IMR-90 (cell line): ENCODE data around the gene AHSG. TPM values are rescaled to one million over a fixed set of nuclear protein-coding genes. Genes with fewer than 3 reads are reported as not detected.

Source experiments
- ATAC-seq: fragments of 200-7000 bp; cut with Tn5 transposase; 2 replicates; pipeline ENCODE4 v1.9.1; 2020; ENCODE audit warnings: low read depth, mild to moderate bottlenecking, moderate library complexity
- BruUV-seq: library from RNA; stranded (reverse); fragments of 400-500 nt; replicated peaks from 2 replicates; lab custom pipeline; 2021; lab: Mats Ljungman, UMichigan
- CTCF ChIA-PET: fragments of 300-600 bp; formaldehyde crosslinking; extraction: SDS; loops from one replicate; lab custom pipeline; 2021; ENCODE audit warnings: antibody characterized with exemption; lab: Yijun Ruan, JAX
- POLR2A ChIA-PET: fragments of 300-600 bp; sonication (Branson Sonifier 250); formaldehyde crosslinking; loops from one replicate; lab custom pipeline; 2022; ENCODE audit warnings: antibody characterized with exemption; ENCODE audit not compliant: unreplicated experiment; lab: Charles Lee
- DNase-seq: peaks from one replicate; pipeline ENCODE4 v3.0.0; 2013
- H2AFZ ChIP-seq: replicated peaks from 2 replicates; pipeline ENCODE3; 2013; ENCODE audit warnings: low read length, mild to moderate bottlenecking; ENCODE audit not compliant: poor library complexity
- H2AK5ac ChIP-seq: 2 replicates; pipeline ENCODE4 v1.6.1; 2013; ENCODE audit warnings: low read depth, low read length, inconsistent platforms
- H2AK9ac ChIP-seq: replicated peaks from 2 replicates; pipeline ENCODE3; 2013; ENCODE audit warnings: mild to moderate bottlenecking, low read depth, low read length, moderate library complexity; ENCODE audit not compliant: poor library complexity
- H2BK120ac ChIP-seq: 2 replicates; pipeline ENCODE4 v1.6.1; 2013; ENCODE audit warnings: low read depth, low read length, inconsistent platforms
- H2BK15ac ChIP-seq: 3 replicates; pipeline ENCODE4 v1.6.1; 2013; ENCODE audit warnings: low read depth, low read length, inconsistent platforms
- H2BK20ac ChIP-seq: 2 replicates; pipeline ENCODE4 v1.6.1; 2013; ENCODE audit warnings: low read depth, mild to moderate bottlenecking, inconsistent platforms, low read length, moderate library complexity
- H2BK5ac ChIP-seq: 2 replicates; pipeline ENCODE4 v1.6.1; 2013; ENCODE audit warnings: mild to moderate bottlenecking, low read depth, low read length, inconsistent platforms; ENCODE audit not compliant: poor library complexity, severe bottlenecking
- H3K14ac ChIP-seq: replicated peaks from 2 replicates; pipeline ENCODE4 v1.6.1; 2013; ENCODE audit warnings: low read depth, low read length, inconsistent platforms
- H3K18ac ChIP-seq: 2 replicates; pipeline ENCODE4 v1.6.1; 2013; ENCODE audit warnings: low read depth, low read length, control low read depth
- H3K23ac ChIP-seq: 2 replicates; pipeline ENCODE4 v1.6.1; 2013; ENCODE audit warnings: low read depth, low read length, inconsistent platforms
- H3K27ac ChIP-seq: 2 replicates; pipeline ENCODE4 v1.5.1; 2013; ENCODE audit warnings: mild to moderate bottlenecking, control low read depth, low read length; ENCODE audit not compliant: insufficient read depth
- H3K27me3 ChIP-seq: 2 replicates; pipeline ENCODE4 v1.6.1; 2013; ENCODE audit warnings: low read length; ENCODE audit not compliant: control insufficient read depth, insufficient read depth
- H3K36me3 ChIP-seq: 2 replicates; pipeline ENCODE4 v1.6.1; 2013; ENCODE audit warnings: low read length, mixed read lengths; ENCODE audit not compliant: control insufficient read depth, insufficient read depth
- H3K4ac ChIP-seq: 2 replicates; pipeline ENCODE4 v1.6.1; 2013; ENCODE audit warnings: low read depth, low read length, inconsistent platforms
- H3K4me1 ChIP-seq: 2 replicates; pipeline ENCODE4 v1.6.1; 2013; ENCODE audit warnings: low read length, mixed read lengths; ENCODE audit not compliant: control insufficient read depth, insufficient read depth
- H3K4me2 ChIP-seq: 2 replicates; pipeline ENCODE4 v1.6.1; 2013; ENCODE audit warnings: low read depth, mild to moderate bottlenecking, control low read depth, low read length, moderate library complexity
- H3K4me3 ChIP-seq: 2 replicates; pipeline ENCODE4 v1.5.1; 2013; ENCODE audit warnings: low read depth, mild to moderate bottlenecking, control low read depth, low read length, moderate library complexity; ENCODE audit not compliant: insufficient read depth
- H3K56ac ChIP-seq: 2 replicates; pipeline ENCODE4 v1.6.1; 2013; ENCODE audit warnings: low read length, inconsistent platforms; ENCODE audit not compliant: insufficient read depth; ENCODE audit errors: extremely low read depth
- H3K79me1 ChIP-seq, 2 experiments: 2 replicates each; pipeline ENCODE4 v1.6.1; 2013; ENCODE audit warnings: low read length in 2 of 2, inconsistent platforms in 1 of 2, low read depth in 1 of 2
- H3K9ac ChIP-seq: 2 replicates; pipeline ENCODE4 v1.6.1; 2013; ENCODE audit warnings: low read depth, low read length, control low read depth
- H3K9me1 ChIP-seq: 2 replicates; pipeline ENCODE4 v1.6.1; 2013; ENCODE audit warnings: low read length, inconsistent platforms; ENCODE audit not compliant: insufficient read depth
- H3K9me3 ChIP-seq: 2 replicates; pipeline ENCODE4 v1.6.1; 2013; ENCODE audit warnings: low read length; ENCODE audit not compliant: control insufficient read depth, insufficient read depth
- H4K20me1 ChIP-seq: 2 replicates; pipeline ENCODE4 v1.6.1; 2013; ENCODE audit warnings: low read length, inconsistent platforms; ENCODE audit not compliant: insufficient read depth
- H4K5ac ChIP-seq: 2 replicates; pipeline ENCODE4 v1.6.1; 2013; ENCODE audit warnings: mild to moderate bottlenecking, low read depth, low read length, control low read depth
- H4K8ac ChIP-seq, 2 experiments: 2 replicates each; pipeline ENCODE4 v1.6.1; 2013; ENCODE audit warnings: low read depth in 2 of 2, low read length in 2 of 2, control low read depth in 1 of 2, inconsistent platforms in 1 of 2
- H4K91ac ChIP-seq: 2 replicates; pipeline ENCODE4 v1.6.1; 2013; ENCODE audit warnings: low read depth, low read length, inconsistent platforms; ENCODE audit not compliant: insufficient read depth
- CHD1 ChIP-seq: IDR thresholded peaks from 2 replicates; pipeline ENCODE4 v1.6.1; 2012; ENCODE audit warnings: low read depth, low read length, improper control_type of control experiment
- MAFK ChIP-seq: IDR thresholded peaks from 2 replicates; pipeline ENCODE4 v1.6.1; 2012; ENCODE audit warnings: low read depth, low read length, improper control_type of control experiment
- WGBS, 2 experiments: methylation state at CpG; one replicate each; pipeline versions ENCODE4 v1.1.5 to v1.1.7; 2013; ENCODE audit warnings: missing lambda C conversion rate in 2 of 2; ENCODE audit not compliant: insufficient read length in 1 of 2; ENCODE audit errors: extremely low coverage in 2 of 2; 5-methylcytosine and 5-hydroxymethylcytosine counted together
- dilution Hi-C: fragments of 300-500 bp; cut with HindIII; formaldehyde crosslinking; loops from one replicate; pipeline ENCODE4 v1.14.3; 2018; ENCODE audit warnings: low sequenced_read_pairs; ENCODE audit not compliant: unreplicated experiment
- in situ Hi-C: fragments of 300-500 bp; cut with MboI; formaldehyde crosslinking; loops from 3 replicates; pipeline ENCODE4 v1.14.3; 2019; ENCODE audit warnings: low sequenced_read_pairs, inconsistent platforms, mixed read lengths
- intact Hi-C: fragments of 100-400 bp; cut with micrococcal nuclease; formaldehyde crosslinking; loops from 2 replicates; pipeline ENCODE4 v1.10.0; 2022
- polyA plus RNA-seq, 3 experiments: library from polyadenylated mRNA; depleted of rRNA; stranded (reverse); fragments of >200 nt; gene quantifications; 2 replicates each; pipeline ENCODE4 v1.2.3, GENCODE V29; 2012; ENCODE audit warnings: low replicate concordance in 1 of 3
- total RNA-seq: library from RNA; depleted of rRNA; stranded (reverse); fragments of >200 nt; gene quantifications from 2 replicates; pipeline ENCODE4 v1.2.3, GENCODE V29; 2012

Gene AHSG
- total and polyA plus RNA-seq, 2 of the 4 experiments (the other 2 are of a cell fraction): not detected

- no peak overlapping the region for H3K56ac ChIP-seq
- no peak overlapping the region for H4K8ac ChIP-seq
- dilution Hi-C loops: no loop called here
- no peak overlapping the region for H2BK5ac ChIP-seq
- intact Hi-C loops: no loop called here
- no peak overlapping the region for H2AK9ac ChIP-seq
- no peak overlapping the region for H3K4me3 ChIP-seq
- no peaks in the 10 kb centered on the region for H3K36me3 ChIP-seq
- no peak overlapping the region for H4K91ac ChIP-seq
- no CpG with 5 or more reads among the region's 2 CpGs for WGBS, 2 experiments
- no peaks in the 10 kb centered on the region for H3K4me1 ChIP-seq
- no peak overlapping the region for H2AFZ ChIP-seq
- no peaks in the 10 kb centered on the region for H3K9me3 ChIP-seq
- DNase-seq (no peak), ATAC-seq (no peak)
- POLR2A ChIA-PET: no interaction called here
- no peak overlapping the region for H3K27ac ChIP-seq
- no peak overlapping the region for H2BK20ac ChIP-seq
- no peak overlapping the region for H2BK15ac ChIP-seq
- TF ChIP-seq MAFK: peak; percentile 51; the same call in 1 of the 2 replicates
- no peak for TF ChIP-seq CHD1
- no peak overlapping the region for H3K14ac ChIP-seq
- no peaks in the 10 kb centered on the region for H3K79me1 ChIP-seq
- H4K5ac ChIP-seq: no peak overlapping the region
- H3K23ac ChIP-seq: no peak overlapping the region
- H3K4ac ChIP-seq: no peak overlapping the region
- no peak overlapping the region for H3K4me2 ChIP-seq
- BruUV-seq: no TSS peak
- CTCF ChIA-PET: interaction anchor here (1.2 to 2.1 kb wide), 2 partner anchors 8 to 41 kb away, joined by 3 to 5 read pairs; partner anchors contain the start of gene TBCCD1
- H3K9me1 ChIP-seq: no peaks in the 10 kb centered on the region
- H4K20me1 ChIP-seq: no peaks in the 10 kb centered on the region
- no peak overlapping the region for H3K9ac ChIP-seq
- no peak overlapping the region for H2AK5ac ChIP-seq
- peaks cover 19% of the 10 kb centered on the region for H3K27me3 ChIP-seq
- in situ Hi-C loops: no loop called here
- H3K18ac ChIP-seq: no peak overlapping the region
- no peak overlapping the region for H2BK120ac ChIP-seq
Measured at GRCh38 chr3:186608624-186609215, 4.1 kb upstream of the AHSG start.
